HG03354 (cell line): ENCODE results near the gene NCKAP5.

Experiments
- ATAC-seq: cut with Tn5 transposase; IDR thresholded peaks from one replicate; pipeline ENCODE4 v1.9.1; 2021; ENCODE audit warnings: mild to moderate bottlenecking; ENCODE audit not compliant: unreplicated experiment, poor library complexity, severe bottlenecking

NCKAP5 gene

DNA sequence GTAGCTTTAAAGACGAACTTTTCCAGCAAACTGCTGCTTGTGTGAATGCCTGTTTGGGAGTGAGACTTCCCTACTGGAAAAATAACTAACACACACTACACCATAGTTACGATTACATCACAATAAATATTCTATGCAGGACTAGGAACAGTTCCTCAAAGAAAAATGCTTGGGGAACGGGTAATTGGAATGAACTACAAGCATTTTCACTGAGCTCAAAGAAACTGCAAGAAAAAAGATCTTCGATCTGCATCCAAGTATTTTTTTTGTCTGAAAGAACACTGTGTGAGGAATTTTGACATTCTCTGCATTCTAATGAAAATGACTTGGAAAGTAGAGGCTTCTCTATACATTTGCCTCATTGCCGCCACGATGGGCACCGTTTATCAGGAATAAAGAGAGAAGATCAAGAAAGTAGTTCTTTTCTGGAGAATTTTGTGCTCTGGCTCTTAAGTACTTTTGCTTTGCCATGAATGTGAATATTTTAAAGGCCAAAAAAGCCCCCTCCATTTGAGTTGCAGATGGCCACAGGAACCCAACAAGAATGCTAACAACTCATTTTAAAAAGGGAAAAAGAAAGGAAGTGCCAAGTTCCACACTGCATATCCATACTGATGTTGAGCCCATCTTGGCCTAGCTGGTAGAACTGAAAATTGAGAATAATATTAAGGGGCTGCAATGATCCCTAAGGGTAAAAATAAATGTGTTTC is 911.8 kb downstream of the NCKAP5 start:
- ATAC-seq = no peak

DNA sequence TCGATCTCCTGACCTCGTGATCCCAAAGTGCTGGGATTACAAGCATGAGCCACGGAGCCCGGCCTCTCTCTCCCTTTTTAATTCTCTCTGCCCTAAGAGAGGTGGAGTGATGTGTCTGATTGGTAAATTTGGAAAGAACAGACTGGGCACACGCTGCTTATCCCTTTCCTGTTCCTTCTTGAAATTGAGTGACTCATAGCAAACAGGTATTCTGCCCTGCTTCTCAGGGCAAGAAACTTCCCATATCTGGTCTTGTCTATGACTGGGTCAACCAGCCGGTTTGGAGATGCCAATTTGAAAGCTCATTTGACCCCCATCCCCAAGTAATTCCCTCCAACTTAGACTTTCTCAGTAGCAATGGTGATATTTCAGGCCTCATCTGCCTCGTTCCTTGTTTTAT is 913.3 kb downstream of the NCKAP5 start:
- no peak for ATAC-seq

- no peak for ATAC-seq
Observed at GRCh38 chr2:132654335-132654734, 913.9 kb downstream of the NCKAP5 start.

- no peak for ATAC-seq
Observed at GRCh38 chr2:132652474-132652873, 915.8 kb downstream of the NCKAP5 start.

DNA sequence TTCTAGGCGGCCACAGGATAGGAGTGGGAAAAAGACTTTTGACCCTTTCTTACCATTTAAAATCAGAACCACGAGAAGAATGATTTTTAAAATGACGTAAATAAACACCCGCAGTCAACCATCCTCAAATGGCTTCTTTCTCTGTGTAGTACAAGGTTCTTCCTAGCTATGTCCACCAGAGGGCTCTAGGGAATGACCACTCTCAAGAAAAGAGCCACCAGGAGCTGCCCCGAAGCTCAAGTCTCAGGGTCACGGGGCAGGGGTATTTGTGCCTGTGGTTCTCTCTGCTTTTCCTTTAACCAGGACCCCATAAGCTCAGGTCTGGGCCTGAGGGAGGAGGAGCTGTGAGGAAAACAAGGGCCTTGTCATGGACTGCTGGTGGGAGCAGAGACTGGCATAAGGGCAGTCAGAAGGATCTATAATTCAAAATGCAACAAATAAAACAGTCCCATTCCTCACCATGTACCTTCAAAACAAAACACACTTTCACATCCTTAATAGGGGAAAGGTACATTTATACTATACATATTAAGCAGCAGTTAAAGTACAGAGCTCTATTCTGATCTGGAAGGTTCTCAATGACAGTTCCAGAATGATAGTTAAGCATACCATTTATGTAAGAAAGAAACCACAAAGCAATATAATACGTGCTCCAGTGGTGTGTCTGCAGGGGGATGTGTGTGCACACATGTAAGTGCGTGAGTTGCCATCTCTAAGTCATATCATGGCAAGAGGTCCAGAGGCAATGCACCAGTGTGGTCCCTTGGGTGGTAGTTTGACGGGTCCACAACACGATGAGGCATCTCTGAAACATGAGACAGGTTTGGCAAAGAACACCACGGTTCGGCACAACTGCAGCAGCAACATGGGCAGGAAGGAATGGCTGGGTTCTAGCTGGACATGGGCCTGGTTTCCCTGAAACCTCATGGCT is 916.9 kb downstream of the NCKAP5 start:
- peak; percentile 48 for ATAC-seq

GRCh38 chr2:132646540-132647108 is 921.6 kb downstream of the NCKAP5 start:
- no peak for ATAC-seq

DNA sequence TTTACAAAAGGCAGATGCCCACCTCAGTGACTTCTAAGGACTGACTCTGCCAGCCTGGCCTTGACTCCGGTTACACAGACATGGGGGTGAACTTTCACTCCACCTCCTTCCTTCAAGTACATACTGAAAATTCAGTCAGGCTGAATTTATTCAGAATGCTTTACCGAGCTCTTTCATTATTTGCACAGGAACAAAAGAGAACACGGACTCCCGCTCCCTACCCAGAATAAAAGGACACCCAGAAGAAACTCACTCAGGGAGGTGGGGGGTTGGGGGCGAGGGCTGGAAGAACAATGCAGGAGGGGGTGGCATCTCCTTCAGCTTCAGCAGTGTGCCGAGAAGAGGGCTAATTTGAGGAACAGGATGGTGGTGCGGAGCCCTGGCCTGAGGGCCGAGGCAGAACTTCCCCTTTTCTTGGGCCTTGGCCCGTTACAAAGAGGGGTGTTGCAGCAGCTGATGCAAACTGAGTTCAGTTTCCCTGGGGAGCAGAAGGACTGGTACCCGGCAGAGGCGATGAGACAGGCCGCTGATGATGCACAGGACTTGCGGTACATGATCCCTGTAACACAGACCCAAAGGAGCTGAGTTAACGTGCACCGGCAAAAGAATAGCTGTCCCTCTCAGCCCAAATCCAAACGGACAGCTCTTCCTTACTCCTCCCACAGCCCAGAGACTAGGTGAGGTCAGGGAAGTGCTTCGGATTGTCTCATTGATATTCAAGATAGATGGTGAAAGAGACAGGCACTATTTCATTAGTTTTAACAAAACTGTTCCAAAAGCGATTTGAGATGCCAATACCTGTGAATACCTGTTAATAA is 922.3 kb downstream of the NCKAP5 start:
- no peak for ATAC-seq

GRCh38 chr2:132645176-132645575 is 923.1 kb downstream of the NCKAP5 start:
- ATAC-seq = no peak

- ATAC-seq = no peak
Observed at GRCh38 chr2:132642415-132642814, 925.8 kb downstream of the NCKAP5 start.

DNA sequence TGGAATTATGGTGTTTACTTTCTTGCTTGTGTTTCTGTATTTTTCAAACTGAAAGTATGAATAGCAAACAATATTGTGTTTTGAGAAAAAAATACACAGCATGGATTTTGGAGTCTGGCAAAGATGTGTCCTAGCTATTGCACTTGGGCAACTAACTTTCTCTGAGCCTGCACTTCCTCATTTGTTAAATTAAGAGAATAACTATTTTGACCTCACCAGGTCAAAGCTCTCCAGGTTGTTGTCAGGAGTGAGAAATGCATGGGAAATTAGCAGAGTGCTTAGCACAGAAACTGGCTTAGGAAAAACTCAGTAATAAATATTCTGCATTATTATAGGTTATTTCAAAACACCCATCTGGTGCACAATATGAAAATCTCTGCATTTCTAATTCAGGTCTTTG is 926.4 kb downstream of the NCKAP5 start:
- no peak for ATAC-seq

DNA sequence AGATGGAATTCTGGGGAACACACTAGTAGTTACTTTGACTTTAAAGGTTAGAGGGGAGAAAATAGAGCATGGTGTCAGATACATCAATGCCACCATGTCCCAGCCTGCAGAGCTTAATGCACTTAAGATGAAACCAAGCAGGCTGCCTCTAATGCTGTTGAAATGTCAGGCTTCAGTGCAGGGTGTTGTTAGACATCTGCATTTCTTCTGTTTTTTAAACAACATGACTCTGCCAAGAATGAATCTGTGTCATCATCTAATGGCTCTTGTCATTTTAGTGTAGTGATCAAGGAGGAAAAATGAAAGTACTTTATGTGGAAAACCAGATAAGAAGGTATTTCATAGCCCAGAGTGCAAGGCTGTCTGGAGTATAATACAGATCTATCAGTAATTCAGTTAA is 928.1 kb downstream of the NCKAP5 start:
- ATAC-seq = no peak

DNA sequence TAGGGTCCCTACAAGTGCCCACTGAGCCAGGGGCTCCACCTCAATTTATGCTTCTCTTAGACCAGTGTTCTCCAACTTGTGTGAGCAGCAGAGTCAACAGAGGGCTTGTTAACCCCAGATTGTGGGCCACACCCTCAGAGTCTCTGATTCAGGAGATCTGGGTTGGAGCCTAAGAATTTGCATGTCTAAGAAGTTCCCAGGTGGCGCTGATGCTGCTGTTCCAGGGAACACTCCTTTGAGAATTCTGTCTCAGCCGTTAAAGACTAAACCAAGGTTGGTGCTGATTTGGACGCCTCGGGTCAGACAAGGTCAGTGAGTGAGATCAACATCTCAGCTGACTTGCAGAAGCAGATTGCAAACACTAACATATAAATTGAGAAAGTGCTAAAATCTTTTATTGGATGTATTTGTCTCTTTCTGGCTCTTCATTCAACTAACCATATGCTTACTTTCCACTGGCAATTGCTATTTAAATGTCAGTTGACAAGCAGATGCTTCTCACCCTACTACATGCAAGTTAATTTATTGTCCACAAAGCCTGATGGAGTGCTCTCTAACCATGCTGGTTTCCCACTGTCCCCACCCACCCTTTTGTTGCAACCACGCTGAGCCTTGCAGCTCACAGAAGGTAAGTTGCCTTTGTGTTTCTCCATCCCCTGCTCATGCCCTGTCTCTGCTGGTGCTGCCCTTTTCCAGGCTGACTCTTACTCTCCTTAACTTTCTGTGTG is 929.8 kb downstream of the NCKAP5 start:
- no peak for ATAC-seq

- no peak for ATAC-seq
Observed at GRCh38 chr2:132636346-132636745, 931.9 kb downstream of the NCKAP5 start.

DNA sequence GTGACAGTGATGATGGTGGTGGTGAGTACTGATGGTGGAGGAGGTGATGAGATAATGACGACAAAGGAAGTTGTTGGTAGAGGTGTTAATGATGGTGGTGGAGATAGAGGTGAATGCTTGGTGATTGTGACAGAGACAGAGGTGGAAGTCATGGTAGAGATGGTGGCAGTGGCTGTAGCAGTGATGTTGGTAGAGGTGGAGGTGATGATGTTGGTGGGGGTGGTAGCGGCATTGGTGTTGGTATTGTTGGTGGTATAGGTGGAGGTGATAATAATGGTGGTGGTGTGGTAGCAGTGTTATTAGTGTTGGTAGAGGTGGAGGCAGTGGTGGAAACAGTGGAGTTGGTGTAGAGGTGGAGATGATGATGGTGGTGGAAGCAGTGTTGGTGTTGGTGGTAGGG is 934.6 kb downstream of the NCKAP5 start:
- ATAC-seq = no peak

DNA sequence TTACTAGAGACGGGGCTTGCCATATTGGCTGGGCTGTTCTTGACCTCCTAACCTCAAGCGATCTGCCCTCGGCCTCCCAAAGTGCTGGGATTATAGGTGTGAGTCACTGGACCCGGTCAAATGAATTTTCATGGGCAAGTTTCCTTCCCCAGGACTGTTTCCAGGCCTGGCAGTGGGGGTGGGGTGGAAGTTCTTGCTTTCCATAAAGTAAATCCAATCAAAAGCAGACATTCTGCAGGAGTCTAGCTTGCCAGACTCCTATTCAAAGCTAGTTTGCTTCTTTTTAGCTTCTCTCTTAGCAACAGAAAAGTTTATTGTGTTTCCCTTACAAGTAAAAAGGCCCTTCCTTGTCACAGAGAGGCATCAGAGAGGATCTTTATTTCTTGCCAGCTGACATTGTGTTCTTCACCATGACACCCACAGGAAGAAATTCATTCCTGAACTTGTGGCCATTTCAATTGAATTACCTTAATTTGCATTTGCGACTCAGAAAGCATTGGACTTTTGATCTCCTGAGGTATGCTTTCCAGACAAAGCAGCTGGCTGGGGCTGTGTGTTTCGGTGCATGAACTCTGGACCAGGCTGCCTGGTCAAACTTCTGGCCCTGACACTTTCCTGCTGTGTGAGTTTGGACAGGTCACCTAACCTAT is 936.1 kb downstream of the NCKAP5 start:
- no peak for ATAC-seq

DNA sequence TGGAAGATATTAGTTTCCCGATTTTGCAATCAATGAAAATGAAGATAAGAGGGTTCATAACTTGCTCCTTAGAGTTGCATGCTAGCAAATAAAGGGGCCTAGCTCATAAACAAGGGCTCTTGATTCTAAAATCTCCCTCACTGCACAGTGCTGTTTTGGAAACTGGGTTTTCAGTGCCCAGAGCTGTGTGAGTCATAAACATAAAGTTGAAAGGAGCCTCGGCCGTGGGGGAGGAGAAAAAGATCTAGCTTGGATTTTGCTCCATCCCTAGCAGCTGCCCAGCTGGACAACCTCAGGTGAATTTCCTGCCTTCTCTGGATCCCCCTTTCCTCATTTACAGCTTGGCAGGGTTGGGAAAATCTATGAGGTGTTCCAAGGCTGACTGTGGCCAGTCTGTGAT is 940.7 kb downstream of the NCKAP5 start:
- no peak for ATAC-seq

GRCh38 chr2:132623096-132623839 is 945.0 kb downstream of the NCKAP5 start:
- no peak for ATAC-seq
